ENCODE results near the gene RGS7.
"Not testable (repeated sequence)": the region's sequence is repeated elsewhere in the genome, so short reads cannot be mapped to it uniquely, and the experiment has no call there.

RGS7 gene

GRCh38 chr1:240804475-240804874, 552.5 kb downstream of the RGS7 start:
- in situ Hi-C loops (cut with HindIII; ENCODE audit: low sequenced_read_pairs): no loop called here

DNA sequence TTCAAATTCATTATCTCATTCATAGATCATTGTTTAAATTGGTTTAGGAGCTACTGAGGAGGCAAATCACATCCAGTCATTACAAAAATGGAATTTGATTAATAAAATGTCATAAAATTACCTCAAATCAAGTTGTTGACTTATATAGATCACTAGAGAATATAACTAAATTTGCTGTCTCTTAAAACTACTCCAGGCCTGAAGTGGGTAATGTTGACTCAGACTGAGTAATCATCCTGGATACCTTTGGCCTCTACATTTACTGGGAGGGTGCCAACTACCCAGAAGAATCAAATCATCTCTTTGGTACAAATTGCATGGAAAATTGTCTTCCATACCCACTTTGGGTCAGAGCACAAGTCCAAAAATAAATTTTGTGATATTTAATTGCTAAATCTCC, 553.9 kb downstream of the RGS7 start:
- in situ Hi-C loops (cut with HindIII; ENCODE audit: low sequenced_read_pairs): no loop called here

DNA sequence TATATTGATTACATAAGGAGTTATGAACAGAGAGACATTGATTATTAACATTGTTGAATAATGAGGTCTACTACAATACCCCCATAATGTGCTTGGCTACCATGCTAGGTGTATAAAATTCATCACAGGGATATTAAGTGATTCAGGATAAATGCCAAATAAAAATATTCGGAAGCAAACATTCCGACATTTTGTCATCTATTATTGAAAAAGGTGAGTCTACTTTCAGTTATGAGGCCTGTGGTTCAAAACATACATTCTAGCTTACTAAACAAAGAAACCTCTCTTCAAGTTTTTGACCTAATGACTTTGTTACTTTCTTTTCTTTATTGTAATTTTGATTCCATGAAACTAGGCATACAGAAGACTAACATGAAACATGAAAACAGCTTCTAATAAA, 554.7 kb downstream of the RGS7 start:
- in situ Hi-C loops (cut with HindIII; ENCODE audit: low sequenced_read_pairs): no loop called here

- in situ Hi-C loops (cut with HindIII; ENCODE audit: low sequenced_read_pairs): no loop called here
Measured at GRCh38 chr1:240801442-240801841, 555.6 kb downstream of the RGS7 start.

- in situ Hi-C loops (cut with HindIII; ENCODE audit: low sequenced_read_pairs): no loop called here
Measured at GRCh38 chr1:240800291-240800690, 556.7 kb downstream of the RGS7 start.

GRCh38 chr1:240797050-240797449, 560.0 kb downstream of the RGS7 start:
- in situ Hi-C loops (cut with HindIII; ENCODE audit: low sequenced_read_pairs): no loop called here

DNA sequence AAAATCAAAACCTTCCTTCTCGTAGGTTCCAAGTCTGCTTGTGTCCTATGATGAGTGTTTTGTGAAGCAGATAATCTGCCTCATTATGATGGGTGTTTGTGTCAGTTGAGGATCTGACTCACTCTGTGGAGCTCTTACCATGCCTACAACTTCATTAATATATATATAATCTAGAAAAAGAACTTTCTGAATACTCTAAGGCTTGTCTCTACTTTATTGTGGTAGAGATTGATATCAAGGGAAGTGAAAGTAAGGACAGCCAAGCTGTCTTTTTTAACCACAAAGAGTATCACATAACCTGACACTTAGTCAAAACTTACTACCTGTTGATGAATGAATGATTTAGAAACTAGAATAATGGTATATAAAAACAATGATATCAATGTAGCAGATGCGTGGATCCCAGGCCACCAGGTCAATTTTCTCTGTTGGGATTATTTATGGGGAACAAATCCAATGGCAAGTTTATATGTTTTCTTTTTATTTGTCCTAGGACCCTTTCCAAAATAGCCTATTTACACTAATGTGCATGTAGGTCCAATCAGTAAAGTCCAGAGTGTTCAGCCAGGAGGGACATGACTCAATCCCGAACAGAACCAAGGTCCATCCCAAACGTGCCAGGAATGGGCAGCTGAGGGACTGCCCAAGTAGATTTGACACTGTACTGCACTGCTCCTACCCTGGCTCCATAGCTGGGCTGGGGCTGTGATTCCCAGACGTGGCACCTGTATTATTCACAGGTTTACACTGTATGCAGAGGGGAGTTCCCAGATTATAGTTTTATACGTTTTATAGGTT, 562.8 kb downstream of the RGS7 start:
- in situ Hi-C loops (cut with HindIII; ENCODE audit: low sequenced_read_pairs): no loop called here

DNA sequence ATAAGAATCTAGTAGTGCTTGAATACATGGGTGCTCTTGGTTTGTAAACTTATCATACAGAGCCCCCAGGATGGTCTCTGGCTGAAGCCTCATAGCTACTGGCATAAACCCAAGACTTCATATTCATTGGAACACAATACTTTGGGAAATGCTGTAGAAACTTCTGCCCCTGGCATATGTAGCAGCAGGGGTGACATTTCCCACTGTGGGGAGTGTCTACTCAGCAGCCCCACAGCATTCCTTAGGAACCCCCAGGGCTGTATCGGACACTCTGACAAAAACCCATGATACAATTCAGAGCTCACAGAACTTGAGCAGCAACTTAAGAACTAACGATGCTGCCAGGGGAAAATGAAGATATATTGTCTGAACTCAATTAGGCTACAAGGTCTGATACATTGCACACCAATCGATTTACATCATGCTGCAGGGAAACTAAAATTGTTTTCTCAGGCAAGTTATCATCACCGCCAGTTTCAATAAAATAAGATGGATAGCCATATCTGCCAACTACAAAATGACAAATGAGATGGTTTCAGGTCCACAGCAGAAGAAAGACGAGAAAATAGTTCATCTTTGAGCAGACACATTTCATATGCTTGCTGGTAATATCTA, 564.0 kb downstream of the RGS7 start:
- in situ Hi-C loops (cut with HindIII; ENCODE audit: low sequenced_read_pairs): no loop called here

DNA sequence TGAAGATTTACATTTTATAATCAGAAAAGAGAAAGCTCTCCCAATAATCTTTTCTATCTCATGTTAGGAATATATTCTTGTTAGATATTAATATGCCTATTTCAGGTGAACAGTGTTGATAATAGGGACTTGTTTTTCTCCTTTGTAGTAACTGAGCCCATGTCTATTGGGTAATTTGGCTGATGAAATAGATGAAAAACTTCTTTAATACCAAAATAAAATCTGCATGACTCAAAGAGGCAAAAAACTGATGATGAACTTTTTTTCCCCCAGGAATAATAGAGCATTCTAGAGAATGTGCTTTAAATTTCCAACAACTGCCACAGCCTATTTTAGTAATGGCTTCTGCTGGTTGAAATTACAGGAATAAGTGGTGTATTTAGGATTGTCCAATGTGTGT, 566.1 kb downstream of the RGS7 start:
- in situ Hi-C loops (cut with HindIII; ENCODE audit: low sequenced_read_pairs): no loop called here

DNA sequence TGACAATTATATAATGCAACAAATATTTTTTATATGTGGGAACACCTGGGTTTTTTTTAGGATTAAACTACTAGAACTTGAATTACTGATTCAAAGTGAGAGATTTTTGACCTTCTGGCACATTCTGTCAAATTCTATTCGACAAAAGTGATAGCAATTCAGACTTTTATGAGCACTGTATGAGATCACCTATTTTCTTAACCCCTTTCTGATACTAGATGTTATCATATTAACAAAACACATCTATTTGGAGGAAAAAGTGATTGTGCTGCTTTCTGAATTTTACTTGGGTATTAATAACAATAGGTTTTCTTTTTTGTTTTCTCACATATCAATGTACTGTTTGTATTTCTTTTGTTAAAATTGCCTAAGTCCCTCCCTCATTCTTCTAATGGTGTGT, 570.1 kb downstream of the RGS7 start:
- in situ Hi-C loops (cut with HindIII; ENCODE audit: low sequenced_read_pairs): no loop called here

GRCh38 chr1:240784776-240785175, 572.2 kb downstream of the RGS7 start:
- in situ Hi-C loops (cut with HindIII; ENCODE audit: low sequenced_read_pairs): no loop called here

DNA sequence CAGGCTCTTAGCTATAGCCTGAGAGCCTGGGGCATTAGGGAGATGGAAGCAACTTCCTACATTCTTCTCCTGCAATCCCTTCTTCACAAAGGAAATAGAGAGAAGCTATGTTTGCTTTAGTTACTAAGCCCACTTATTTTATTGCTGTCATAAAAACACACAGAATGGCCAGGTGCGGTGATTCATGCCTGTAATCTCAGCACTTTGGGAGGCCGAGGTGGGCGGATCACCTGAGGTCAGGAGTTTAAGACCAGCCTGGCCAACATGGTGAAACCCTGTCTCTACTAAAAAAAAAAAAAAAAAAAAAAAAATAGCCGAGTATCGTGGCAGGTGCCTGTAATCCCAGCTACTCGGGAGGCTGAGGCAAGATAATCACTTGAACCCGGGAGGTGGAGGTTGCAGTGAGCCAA, 573.3 kb downstream of the RGS7 start:
- in situ Hi-C loops (cut with HindIII; ENCODE audit: low sequenced_read_pairs): not testable (repeated sequence)

- in situ Hi-C loops (cut with HindIII; ENCODE audit: low sequenced_read_pairs): loop anchor here (5.0 kb wide), 3 partner anchors 44 to 106 kb away; no protein-coding TSS in a partner anchor
Measured at GRCh38 chr1:240776237-240776636, 580.8 kb downstream of the RGS7 start.

GRCh38 chr1:240772131-240772530, 584.9 kb downstream of the RGS7 start:
- in situ Hi-C loops (cut with HindIII; ENCODE audit: low sequenced_read_pairs): no loop called here

GRCh38 chr1:240771450-240771849, 585.6 kb downstream of the RGS7 start:
- in situ Hi-C loops (cut with HindIII; ENCODE audit: low sequenced_read_pairs): no loop called here

GRCh38 chr1:240768979-240769378, 588.0 kb downstream of the RGS7 start:
- in situ Hi-C loops (cut with HindIII; ENCODE audit: low sequenced_read_pairs): no loop called here

DNA sequence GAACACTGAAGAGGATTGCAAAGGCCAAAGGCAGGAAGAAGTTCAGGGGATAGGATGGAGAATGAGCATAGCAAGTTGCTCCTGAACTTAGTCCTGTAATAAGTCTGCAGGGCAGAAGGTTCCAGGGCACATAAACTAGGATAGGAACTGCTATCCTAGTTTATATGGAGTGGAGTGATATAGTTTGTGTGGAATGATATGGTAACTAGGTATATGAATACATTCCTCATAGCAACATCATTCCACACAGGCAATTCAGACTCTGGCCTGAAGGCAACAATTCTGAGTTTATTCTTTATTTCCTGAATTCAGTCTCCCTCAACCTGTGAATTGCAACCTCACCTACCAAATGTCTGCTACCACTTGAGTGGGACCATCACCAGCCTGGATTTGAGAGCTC, 590.2 kb downstream of the RGS7 start:
- in situ Hi-C loops (cut with HindIII; ENCODE audit: low sequenced_read_pairs): no loop called here

DNA sequence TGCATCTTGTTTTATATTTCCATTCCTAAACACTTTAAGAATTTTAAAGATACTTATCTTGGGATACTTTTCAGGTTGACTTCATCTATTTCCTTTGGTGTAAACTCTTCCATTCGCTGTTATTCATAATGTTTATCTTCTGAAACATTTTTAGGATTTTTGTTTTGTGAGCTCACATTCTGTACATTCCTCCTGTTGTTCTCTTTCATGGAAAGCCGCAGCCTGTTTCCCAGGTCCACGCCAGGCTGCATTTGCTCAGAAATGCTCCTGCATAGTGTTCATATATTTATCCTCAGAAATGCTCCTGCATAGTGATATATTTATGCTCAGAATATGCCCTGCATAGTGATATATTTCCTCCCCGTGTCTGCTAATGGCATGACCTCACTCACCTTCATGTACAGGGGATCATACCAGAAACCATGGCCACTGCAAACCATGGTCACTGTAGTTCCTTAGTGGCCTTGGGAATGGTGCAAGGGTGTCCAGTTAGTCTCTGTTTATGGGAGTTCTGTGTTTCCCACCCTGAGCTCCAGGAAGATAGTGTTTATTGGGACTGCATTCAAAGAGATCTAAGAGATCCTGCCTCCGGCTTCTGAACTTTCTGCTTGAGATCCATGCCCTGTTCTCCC, 591.2 kb downstream of the RGS7 start:
- in situ Hi-C loops (cut with HindIII; ENCODE audit: low sequenced_read_pairs): no loop called here

DNA sequence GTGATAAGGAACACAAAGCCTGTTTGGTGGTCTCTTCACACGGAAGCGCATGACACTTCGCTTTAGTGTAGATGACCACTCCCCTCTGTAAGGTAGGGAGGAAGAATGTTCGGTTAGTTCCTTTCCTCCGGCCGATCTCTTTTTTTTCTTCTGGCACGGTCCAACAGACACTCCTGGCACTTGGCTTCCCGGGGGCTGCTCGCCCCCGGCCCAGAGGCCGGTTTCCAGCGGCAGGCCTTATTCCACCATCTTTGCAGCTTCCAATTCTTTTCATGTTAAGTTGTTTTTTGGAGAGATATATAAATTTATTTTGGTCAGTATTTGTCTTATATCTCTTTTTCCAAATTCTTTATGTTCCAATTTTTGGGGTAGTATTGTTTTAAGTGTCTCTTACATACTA, 593.2 kb downstream of the RGS7 start:
- in situ Hi-C loops (cut with HindIII; ENCODE audit: low sequenced_read_pairs): no loop called here

DNA sequence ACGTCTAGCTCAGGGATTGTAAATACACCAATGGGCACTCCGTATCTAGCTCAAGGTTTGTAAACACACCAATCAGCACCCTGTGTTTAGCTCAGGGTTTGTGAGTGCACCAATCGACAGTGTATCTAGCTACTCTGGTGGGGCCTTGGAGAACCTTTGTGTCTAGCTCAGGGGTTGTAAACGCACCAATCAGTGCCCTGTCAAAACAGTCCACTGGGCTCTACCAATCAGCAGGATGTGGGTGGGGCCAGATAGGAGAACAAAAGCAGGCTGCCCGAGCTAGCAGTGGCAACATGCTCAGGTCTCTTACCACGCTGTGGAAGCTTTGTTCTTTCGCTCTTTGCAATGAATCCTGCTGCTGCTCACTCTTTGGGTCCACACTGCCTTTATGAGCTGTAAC, 593.9 kb downstream of the RGS7 start:
- in situ Hi-C loops (cut with HindIII; ENCODE audit: low sequenced_read_pairs): not testable (repeated sequence)

GRCh38 chr1:240762471-240762987, 594.5 kb downstream of the RGS7 start:
- in situ Hi-C loops (cut with HindIII; ENCODE audit: low sequenced_read_pairs): not testable (repeated sequence)

DNA sequence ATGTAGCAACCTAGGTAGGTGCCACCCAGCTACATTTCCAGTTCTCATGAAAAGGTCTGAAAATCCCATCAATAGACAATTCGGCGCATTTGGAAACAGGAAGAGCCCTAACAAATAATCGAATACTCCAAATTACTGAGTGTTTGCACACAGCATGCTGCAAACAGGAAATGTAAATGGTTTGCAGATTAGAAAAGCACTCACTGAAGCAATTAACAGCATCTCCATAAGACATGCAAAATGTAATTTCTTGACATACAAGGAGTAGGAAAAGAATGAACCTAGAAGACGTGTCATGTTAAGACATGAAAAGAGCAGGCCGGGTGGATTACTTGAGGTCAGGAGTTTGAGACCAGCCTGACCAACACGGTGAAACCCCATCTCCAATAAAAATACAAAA, 598.2 kb downstream of the RGS7 start:
- in situ Hi-C loops (cut with HindIII; ENCODE audit: low sequenced_read_pairs): not testable (repeated sequence)

Measured in endothelial cell of hepatic sinusoid (primary cell).